ENCODE measurements around the gene MEGF9.

The MEGF9 gene

DNA sequence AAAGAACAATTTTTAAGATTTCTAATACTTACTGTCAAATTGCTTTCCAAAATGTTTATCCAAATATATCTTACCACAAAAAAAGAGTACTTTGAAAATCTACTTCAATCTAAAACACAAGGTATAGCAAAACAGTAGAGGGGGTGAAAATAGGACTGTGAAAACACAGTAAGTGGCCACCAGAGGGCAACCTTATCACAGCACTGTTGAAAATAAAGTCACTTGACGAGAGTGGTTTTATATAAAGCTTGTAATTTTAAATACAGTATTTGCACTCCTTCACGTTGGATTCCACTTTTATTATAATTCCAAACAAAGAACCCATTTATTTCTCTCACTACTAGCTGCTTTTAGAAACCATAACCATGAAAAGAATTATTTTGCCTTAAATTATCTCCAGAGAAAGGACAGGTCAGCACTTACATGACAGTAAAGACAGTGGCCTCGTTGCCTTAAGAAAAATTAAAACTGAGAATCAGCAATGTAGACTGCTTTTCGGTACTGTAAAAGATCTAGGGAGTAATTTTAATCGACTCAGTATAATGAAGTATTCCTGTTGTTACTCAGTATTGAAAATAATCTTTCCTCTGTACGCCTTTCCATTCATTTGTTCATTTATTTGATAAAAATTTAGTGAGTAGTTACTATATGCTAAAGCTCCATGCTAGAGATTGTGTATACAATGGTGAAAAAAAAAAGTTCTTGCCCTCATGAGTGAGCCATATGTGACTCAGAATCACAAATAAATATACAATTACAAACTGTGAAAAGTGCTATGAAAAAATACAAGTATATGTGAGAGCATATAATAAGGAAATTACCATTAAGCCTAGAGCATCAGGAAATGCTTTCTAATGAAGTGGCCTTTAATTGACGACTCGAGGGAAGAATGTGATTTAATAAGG is 94.3 kb downstream of the MEGF9 start:
- peak; percentile 29 to 66 for DNase-seq

DNA sequence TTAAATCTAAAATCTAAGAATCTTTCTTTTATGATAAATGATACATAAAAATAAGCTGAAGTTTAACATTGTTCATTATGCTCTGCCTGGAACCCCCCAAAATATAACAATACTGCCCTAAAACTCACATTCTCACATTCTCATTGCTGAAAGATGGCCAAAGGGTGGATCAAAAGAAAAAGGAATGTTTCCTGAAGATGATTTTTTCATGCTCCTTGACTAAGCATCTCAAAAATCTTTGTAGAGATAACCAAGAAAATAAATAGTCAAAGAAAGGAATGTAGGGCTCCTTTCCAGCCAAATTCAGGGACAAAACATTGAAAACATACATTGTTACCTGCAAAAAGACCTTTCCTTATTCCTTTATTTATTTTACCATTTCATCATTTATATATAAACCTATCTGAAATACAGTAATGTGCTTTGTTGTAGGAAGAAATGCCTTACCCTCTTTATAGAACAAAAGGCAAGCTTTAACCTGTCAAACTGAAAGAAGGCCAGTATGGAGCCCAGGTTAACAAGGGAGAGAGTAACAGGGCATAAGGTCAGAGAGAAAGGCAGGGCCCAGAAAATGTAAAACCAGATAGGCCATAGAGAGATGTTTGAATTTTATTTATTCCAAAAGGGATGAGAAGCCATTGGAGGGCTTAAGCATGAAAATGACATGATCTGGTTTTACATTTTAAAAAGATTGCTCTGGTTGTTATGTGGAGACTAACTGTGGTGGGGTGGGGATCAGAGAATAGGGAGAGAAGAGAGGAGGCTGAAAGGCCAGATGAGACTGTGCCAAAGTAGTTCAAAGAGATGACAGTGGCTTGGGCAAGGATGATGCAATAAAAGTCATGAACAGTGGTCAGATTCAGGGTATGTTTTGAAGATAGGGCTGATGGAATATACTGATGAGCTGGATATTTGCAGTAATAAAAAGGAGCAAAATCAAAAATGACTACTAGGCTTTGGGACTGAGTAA is 97.0 kb downstream of the MEGF9 start:
- DNase-seq, result no peak

DNA sequence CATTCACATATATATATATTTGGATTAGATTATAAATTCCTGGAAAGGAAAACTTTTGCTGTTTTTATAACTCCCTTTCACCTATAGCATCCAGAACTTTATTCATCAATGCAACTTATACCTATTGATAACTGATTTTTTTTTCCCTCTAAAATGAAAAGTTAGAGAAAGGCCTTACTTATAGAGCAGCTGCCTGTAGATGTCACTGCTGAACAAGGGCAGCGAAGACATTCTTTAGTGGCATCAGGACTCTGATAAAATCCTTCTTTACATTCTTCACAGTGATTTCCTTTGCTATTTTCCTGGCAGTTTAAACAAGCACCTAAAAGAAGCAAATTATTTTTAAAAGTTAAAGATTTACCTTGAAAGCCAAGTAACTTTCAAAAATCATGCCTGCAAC is 102.1 kb downstream of the MEGF9 start:
- no peak for DNase-seq

DNA sequence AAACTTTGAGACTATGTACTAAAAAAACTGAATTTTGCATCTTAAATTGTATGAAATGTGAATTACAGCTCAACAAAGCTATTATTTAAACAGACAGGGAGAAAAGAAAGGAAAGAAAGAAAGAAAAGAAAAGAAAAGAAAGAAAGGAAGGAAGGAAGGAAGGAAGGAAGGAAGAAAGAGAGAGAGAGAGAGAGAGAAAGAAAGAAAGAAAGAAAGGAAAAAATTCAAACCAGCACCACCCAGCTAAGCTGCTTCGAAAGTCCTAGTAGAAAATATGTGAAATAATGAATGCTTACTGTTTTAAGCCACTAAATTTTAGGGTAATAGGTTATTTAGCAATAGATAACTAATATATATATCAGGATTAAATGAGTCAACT is 102.6 kb downstream of the MEGF9 start:
- DNase-seq, result no peak

DNA sequence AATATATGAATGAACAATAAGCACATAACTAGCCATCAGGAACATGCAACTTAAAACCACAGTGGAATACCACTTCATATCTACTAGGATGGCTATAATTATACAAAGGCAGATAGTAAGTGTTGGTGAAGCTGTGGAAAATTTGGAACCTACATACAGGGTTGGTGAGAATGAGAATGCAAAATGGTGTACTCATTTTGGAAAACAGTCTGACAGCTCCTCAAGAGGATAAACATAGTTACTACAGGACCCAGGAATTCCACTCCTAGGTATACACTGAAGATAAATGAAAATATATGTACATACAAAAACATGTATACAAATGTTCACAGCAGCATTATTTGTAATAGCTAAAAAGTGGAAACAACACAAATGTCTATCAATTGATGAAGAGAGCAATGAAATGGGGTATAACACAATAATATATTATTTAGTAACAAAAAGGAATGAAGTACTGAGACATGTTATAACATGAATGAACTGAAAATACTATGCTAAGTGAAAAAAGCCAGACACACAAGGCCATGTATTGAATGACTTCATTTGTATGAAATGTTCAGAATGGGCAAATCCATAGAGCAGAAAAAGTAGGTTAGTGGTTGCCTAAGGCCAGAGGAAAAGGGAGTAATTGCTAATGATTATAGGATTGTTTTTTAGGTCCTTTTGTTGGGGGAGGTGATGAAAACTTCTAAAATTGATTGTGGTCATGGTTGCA is 103.1 kb downstream of the MEGF9 start:
- DNase-seq, result no peak

DNA sequence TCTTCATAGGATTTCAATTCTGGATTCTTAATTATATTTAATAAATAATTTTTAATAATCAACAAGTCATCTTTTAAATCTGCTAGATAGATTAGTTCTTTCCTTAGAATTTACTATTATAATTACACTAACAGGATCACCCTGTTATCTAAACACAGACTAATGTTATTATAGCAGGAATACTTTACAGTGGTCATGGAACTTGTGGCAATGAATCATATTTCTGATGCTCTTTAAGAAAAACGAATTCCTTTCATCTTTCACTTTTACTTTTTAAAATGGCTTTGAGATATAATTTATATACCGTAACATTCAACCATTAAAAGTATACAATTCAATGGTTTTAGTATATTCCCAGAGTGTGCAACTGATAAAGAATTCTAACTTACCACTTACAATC is 104.6 kb downstream of the MEGF9 start:
- no peak for DNase-seq

DNA sequence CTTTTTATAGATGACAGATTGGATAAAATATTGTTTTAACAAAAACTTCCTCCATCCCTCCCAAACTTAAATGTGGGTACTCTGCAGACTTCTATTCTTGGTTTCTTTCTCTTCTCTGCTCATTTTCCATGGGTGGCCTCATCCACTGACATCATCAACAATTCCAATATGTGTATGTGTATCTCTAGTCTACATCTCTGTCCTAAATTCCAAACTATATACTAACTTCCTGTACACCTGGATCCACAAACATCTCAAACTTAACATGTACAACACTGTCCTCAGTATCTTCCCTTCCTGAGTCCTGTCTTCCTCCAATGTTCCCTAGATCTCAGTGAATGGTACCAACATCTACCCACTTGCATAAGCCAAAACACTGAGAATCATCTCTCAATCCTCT is 105.8 kb downstream of the MEGF9 start:
- no peak for DNase-seq

DNA sequence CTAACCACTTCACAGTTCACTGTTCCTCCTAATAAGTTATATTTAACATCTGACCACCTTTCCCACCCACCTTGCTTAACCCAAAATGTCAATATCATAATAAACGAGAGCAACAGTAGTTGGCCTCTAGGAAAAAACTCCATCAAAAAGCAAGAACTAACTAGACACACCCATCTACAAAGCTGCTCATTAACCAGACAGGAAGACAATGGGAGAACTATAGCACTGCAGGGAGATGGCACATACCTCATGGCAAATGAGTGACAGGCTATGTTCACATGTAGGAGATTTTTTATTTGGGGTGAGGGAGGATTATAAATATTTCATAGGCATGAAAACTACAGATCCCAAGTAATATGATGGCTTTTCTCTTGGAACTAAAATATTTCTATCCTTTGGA is 110.7 kb downstream of the MEGF9 start:
- DNase-seq, result no peak

DNA sequence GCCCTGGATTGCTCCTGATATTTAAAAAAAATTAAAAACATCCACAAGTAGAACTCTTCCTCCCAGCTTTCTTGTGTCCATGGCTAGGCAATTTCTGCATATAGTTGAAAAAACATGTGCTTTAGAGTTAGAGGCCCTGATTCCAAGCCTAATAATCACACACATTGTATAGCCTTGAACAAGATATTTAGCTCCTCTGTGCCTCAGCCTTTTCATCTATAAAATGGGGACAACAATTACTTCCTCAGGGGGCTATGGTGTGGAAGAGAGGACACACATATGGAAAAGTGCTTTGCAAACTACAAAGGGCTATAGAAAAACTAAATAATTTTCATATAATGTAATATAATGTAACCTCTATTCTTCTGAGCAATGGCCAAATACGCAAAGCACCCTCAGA is 111.3 kb downstream of the MEGF9 start:
- DNase-seq, result no peak

DNA sequence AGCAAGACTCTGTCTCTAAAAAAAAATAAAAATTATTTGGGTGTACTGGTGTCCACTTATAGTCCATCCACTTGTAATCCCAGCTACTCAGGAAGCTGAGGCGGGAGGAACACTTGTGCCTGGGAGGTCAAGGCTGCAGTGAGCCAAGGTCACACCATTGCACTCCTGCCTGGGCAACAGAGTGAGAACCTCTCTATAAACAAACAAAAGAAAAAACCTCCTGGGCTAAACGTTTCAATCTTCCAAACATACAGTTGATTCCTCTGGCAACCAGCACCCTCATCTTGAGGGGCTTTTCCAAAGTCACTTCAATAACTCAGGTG is 120.4 kb downstream of the MEGF9 start:
- no peak for DNase-seq

DNA sequence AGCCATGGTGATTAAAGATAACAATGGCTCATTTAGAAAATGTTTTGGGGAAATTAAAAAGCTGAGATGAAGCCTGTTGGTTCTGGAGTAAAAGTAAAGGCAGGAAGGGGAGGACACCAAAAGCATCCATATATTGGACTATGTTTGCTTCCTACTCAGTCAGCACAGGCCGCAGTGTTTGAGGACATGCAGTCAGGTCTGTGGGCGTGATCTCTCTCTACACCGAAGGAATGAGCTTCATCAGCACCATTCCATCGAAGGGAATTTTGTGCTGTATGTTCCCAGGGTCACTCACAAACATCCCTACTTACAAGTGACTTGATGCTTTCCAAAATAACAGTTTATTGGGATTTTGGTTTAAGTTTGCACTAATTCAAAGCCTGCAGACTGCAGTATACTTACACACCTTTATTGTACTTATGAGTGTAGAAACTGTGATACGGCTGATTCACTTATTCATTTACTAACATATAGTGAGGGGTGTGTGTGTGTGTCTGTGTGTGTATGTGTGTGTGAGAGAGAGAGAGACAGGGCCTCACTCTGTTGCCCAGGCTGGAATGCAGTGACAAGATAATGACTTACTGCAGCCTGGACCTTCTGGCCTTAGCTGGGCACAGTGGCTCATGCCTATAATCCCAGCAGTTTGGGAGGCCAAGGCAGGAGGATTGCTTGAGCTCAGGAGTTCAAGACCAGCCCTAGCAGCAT is 120.9 kb downstream of the MEGF9 start:
- DNase-seq, result no peak

DNA sequence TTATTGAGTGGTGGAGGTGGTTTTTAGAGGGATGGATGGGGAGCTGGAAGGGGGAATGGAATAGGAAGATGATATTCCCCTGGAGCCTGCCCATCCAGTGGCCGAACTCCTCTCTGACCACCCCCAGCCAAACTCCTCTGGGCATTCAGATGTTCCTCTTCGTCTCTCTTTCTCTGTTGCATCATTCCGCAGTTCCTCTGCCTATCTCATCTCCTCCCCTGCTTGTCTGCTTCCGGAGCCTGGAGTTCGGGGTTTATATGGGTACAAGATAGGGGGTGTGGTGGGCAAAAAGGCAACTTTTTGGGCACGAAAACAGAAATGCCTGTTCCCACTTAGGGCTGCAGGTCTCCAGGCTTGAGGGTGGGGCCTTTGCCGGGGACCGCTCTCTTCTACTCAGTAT is 122.1 kb downstream of the MEGF9 start:
- DNase-seq, result no peak

DNA sequence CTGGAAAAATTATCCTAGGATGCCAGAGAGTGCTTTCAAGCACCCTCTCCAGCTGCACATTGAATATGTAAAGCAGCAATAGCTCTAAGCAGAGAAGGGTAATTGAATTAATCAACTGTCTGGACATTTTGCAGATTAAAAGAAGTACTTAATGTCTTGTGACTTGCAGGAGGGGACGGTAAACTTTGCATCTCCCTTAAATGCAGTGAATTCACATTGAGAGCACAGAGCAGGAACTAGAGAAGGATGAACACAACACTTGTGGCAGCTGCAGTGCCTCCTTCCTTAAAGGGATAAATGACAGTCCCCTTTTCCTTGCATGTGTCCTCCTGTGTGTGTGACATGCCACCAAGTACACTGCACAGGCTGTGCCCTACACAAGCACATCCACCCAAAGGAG is 126.9 kb downstream of the MEGF9 start:
- DNase-seq, result no peak

DNA sequence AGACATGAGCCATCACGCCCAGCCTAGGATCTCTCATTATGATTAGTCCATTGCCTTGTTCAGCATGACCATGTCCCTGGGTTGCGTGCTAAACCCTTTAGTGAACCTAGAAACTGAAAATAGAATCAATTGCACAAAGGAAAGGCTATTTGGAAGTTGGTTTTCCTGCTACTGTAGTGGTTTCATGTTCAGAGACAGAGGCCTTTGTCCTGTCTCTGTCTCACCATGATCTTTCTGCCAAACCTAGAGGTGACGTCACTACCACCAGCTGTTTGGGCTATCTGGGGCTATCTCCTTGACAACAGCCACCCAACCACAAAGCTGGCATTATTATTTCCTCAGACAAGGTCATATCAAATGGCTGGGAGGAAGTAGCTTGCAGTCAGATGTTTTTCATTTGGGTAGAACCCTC is 130.3 kb downstream of the MEGF9 start:
- peak; percentile 27 to 46 for DNase-seq

DNA sequence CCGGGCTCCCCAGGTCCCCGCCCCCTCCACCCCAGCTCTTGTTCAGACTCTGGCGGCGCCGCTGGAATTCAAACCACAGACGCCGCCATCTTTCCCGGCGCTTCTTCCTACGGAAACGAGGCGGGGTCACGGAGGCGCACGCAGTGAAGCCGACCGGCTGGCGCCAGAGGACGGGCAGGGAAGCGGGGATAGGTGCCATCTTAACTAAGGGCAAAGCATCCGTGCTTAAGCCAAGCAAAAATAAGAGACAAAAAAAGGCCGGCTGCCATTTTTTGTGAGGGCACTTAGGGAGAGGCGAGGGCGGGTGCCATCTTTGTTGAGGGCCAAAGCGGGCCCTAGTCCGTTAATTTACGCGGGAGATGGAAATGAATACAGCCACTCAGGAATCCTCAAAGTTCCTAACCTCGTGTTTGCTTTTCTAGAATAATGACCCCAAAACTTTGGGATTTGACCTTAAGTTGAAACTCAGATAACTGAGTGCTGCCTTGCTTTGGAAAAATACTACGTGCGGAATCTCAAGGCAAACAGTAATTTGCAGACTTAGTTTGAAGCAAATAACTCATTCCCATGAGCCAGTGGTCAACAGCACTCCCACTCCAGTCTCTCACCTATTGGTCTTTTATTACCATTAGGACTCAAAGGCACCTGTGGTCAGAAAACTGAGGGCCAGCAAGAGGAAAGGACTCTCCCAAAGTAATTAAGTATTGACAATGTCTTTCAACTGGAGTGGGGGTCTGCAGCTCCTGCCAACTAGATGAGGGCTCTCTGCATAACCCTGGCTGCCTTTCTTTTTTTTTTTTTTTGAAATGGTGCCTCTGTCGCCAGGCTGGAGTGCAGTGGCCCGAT is 134.0 kb downstream of the MEGF9 start, which contains the start of gene CDK5RAP2:
TSS of gene CDK5RAP2 (minus strand) at position 117 of the 846 bp plus-strand sequence. CDS start 189 bp downstream, outside the sequence.
- peak; percentile 83 to 96 for DNase-seq

DNA sequence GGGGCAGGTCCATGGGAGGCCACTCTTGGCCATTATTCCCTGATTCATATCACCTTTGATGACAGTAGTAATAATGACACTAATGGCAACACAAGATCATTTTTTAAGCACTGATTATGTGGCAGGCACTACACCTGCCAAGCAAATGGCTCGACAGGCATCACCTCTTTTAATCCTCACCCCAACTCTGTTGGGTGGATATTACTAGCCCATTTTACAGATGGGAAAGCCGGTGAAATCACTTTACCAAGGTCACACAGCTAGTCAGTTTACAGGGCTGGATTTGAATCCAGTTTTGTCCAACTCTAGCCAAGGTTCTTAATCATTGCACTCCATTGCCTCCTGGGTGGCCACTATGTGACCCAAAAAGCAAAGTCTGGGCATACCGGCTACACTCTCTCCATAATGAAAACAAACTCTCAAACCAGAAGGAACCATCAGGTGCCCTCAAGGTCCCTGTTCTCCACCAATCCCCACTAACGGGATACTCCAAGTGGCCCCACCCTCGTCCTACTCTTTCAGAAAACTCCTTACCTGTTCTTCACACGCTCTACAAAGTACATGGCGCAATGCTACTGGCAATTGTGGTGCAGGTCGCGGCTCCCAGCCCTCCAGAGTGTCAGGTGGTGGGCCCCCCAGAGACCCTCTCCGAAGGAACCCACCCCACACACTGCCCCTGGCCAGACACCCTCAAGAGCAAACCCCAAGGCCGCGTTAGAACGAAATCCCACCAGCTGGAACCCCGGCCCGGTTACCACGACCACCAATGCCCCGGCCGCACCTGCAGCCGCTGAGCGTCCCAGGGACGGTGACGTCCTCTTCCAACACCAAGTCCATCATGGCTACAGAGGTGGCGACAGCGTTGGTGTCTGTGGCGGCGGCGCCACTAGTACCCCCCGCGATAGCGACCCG is 134.9 kb downstream of the MEGF9 start:
- no peak for DNase-seq

DNA sequence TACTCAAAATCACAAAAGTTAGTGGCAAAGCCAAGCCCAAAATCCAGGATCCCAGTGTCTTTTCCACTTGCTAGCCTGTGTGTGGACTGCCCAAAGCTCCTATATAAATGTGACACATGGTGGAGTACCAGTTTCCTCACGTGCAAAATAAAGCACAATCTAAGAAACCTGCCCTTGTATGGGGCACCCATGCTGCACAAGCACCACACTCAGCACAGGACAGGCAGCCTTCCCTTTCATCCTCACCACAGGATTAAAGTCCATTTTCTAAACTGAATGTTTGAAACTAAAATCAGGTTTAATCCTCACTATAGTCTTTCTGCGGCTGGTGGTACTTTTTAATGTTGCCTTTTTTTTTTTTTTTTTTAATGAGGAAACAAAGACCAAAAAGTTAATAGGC is 139.8 kb downstream of the MEGF9 start:
- DNase-seq, result no peak

DNA sequence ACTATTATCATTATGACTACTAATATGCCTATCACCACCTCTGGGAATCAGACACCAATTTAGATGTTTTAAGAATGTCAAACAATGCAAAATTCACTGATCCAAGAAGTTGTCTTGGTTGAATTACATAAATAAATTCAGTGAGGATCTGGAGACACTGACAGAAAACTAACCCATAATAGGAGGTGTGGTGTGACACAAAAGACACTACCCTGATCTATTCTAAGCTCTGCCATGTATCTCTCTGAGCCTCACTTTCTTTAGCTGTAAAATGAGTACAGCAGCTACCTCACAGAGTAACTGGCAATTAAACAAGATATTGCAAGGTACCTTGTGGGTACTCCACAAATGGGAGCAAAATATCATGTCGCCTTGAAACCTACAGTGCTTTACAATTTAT is 141.8 kb downstream of the MEGF9 start:
- no peak for DNase-seq

DNA sequence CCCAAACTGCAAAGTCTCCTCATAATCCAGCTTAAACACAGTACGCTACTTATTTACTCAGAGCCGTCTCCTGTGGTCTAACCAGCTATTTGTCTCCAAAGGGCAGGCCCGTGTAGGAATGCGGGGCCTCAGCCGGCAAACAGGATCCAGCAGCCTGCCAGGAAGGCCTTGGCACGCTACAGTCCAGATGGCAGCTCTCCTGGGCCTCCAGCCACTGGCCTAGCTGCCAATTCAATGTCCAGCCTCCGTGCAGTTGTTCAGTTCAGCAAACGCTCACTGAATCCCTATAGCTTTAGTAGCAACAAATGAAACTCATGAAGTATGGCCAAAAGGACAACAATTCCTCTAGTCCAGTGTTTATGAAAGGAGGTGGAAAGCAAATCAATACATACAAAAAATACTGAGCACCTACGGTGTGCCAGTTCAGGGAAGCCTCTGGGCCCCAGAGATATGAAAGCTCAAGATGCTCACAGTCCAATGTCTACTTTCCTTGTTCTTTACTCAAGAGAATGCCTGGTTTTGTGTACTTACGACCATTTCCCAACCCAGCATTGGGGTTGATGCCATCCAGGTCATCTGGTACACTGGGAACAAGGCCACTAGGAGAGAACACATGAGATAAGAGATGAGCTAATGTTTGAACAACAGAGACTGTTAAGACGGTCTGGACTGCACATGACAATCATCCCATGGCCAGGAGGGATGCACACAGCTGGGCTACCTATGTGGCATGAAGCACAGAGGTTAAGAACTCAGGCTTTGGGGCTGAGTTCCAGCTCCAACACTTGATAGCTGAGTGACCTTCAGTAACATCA is 142.6 kb downstream of the MEGF9 start:
- DNase-seq, result peak in 1 of 2 experiments; percentile 52

DNA sequence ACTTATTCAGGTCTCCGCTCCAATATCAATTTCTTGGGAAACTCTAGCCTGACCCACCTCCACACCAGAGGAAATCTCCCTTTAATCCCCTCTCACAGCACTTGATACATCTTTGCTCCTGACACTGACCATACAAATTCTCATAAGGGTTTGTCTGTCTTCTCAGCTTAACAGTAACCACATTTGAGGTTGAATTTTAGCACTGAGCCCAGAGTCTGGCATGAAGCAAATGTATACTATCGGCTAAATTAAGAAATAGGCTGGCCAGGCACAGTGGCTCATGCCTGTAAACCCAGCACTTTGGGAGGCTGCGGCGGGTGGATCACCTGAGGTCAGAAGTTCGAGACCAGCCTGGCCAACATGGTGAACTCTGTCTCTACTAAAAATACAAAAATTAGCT is 144.0 kb downstream of the MEGF9 start:
- no peak for DNase-seq
